Stimulated activated CD8-positive, alpha-beta memory T cell treated with anti-CD3 and anti-CD28 coated beads, Interleukin-15, amount 100 ng/mL, for 4 hours (primary cell): ENCODE data around the gene MRPS6.

Experiments
- DNase-seq, 2 donors: peaks; one replicate each; pipeline ENCODE4 v3.0.0-alpha.2; 2020; ENCODE audit warnings: low read depth in 2 of 2

The MRPS6 gene

DNA sequence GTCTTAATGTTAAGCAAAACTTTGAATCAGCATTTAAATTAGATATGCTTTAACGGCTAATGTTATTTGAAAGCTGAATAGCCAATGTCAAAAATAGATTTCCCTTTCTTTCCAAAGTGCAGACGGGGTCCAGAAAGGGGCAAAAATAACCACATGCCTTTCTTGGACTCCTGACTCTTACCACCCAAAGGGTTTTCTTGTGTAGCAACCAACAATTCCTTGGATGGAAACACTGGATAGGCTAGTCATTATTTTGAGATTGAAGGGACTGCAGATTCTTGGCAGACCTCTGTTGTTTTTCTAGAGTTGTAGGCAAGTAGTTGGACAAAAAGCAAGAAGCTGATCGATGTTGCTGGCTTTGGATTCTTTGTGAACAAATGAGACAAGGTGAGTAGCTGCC, 107.0 kb downstream of the MRPS6 start:
- DNase-seq, result no peak

DNA sequence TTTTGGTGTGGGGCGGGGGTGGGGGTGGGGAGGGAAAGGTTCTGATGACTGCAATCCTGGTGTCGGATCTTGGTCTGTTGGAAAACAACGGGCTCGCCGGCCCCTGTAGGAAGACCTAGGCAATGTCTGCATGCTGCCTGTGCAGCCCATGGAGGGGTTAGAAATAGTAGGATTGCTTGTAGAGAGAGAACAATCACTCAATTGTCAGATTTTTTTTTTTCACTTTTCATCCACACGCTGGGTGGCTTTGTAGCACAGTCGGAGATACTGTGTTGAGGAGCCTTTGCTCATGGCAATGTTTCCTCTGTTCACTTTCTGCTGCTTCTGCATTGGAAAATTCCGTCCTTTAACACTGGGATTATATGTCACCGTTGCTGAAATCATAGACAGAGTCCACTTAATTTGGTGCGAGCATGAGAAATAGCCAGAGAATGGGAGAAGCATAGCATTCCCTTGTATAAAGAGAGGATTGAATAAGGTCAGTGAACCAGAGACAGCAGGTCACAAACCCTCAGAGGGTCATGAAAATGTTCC, 107.5 kb downstream of the MRPS6 start:
- DNase-seq, result no peak

GRCh38 chr21:34181431-34182039, 108.2 kb downstream of the MRPS6 start:
- DNase-seq, result no peak

GRCh38 chr21:34182436-34182835, 109.1 kb downstream of the MRPS6 start:
- DNase-seq, result no peak

GRCh38 chr21:34183331-34183928, 110.1 kb downstream of the MRPS6 start:
- DNase-seq, result no peak

DNA sequence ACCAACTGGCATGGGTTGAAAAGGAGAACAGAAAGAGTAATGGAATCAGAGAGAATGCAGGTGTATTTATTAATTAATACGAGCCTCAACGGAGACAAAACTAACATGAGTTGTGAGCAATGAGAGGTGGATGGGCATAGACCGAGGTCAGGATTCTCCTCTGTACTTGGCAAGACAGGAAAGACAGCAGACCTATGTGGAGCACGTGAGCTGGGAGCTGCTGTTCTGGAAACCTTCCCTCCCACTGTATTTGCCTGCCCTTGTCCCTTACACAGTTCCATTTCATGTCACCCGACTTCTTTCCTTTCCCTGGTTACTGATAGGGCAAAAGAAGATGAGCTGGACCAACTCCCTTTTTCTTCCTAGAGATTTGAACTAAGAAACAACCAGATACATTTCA, 110.9 kb downstream of the MRPS6 start:
- no peak for DNase-seq

- DNase-seq, result no peak
These were observed 111.8 kb downstream of the MRPS6 start for GRCh38 chr21:34185026-34185750.

DNA sequence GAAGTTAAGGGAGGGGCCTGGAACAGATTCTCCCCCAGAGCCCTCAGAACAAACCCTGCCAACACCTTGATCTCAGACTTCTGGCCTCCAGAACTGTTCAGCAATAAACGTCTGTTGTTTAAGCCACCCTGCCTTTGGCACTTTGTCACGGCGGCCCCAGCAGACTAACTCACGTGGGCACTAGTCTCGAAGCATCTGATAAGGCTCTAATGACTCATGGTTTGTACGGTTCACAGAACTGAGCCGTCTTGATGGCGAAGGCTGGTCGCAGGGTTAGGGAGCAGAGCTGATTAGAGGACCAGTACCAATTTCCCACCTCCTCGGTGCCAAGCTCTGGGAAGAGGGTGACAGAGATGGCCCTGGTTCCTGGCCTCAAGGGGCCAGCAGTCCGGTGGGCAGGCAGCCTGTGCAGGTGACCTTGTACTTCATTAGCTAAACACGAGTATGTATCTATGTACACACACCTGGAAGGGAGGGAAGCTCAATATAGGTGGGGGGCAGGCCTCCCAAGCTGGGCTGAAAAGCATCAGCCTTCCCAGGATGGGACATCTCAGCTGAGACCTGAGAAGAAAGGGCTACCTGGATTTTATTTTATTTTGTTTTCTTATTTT, 112.8 kb downstream of the MRPS6 start:
- no peak for DNase-seq

- no peak for DNase-seq
These were observed 114.6 kb downstream of the MRPS6 start for GRCh38 chr21:34187935-34188334.

GRCh38 chr21:34189506-34189905, 116.1 kb downstream of the MRPS6 start:
- DNase-seq, result no peak

DNA sequence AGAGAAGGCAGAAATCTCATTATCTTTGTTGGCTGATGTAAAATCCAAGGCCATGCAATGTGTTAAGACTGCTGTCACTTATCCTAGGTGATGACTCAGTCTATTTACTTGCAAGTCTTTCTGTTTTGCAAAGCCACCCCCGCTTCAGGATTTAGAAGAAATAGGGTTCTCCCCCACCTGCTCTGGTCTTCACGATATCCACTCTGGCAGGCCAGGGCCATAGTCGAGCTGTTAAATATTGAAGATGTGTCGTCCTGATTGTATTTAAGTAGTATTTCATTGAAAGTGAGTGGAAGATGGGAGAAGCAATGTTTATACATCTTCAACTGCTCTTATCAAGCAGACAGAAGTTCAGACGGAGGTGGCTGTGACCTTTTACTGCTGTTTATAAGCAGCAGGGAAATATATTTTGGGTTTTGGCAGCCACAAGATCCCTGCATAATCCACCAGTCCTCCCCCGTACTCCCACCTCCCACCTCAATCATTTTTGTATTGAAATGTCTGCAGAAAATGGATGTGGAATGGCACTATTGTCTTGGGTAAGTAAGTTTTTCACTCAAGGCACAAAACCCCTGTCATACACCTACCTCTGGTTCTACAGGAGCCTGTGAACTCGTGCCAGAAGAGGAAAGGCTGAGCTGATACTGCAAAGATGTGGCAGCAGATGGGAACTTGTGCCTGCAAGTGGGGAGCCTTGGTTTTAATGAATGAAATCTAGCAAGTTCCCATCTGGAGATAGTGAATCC, 117.4 kb downstream of the MRPS6 start:
- DNase-seq, result no peak

GRCh38 chr21:34191876-34192275, 118.5 kb downstream of the MRPS6 start:
- no peak for DNase-seq
